OCI-LY3 (cell line): ENCODE measurements around the gene HARS2.
A peak's percentile ranks its signal among the peaks of the same experiment; 100 is the strongest.
"Not testable (repeated sequence)": the region's sequence is repeated elsewhere in the genome, so short reads cannot be mapped to it uniquely, and the experiment has no call there.

Source experiments
- H2AFZ ChIP-seq: fragments of 200-600, 300-600 bp; shearing (Covaris generic); 2 replicates; pipeline ENCODE4 v1.6.0; 2014; ENCODE audit warnings: antibody characterized with exemption, low read depth, low read length
- H3K27ac ChIP-seq: fragments of 200-600, 300-600 bp; sonication (generic); 2 replicates; pipeline ENCODE4 v1.5.1; 2014; ENCODE audit warnings: mild to moderate bottlenecking, low read length, moderate library complexity, mixed read lengths
- H3K27me3 ChIP-seq: fragments of 200-600, 300-600 bp; sonication (generic); 2 replicates; pipeline ENCODE4 v1.6.1; 2014; ENCODE audit warnings: low read depth, low read length, mixed read lengths
- H3K36me3 ChIP-seq: fragments of 200-600, 300-600 bp; sonication (generic); replicated peaks from 2 replicates; pipeline ENCODE3; 2014; ENCODE audit warnings: low read depth, low read length, mixed read lengths
- H3K4me1 ChIP-seq: fragments of 300-600, 200-600 bp; sonication (generic); 2 replicates; pipeline ENCODE4 v1.6.1; 2014; ENCODE audit warnings: low read length, mixed read lengths
- H3K4me2 ChIP-seq: fragments of 200-600, 300-600 bp; sonication (generic); 2 replicates; pipeline ENCODE4 v1.6.1; 2014; ENCODE audit warnings: low read length, mixed read lengths
- H3K4me3 ChIP-seq: fragments of 300-600, 200-600 bp; sonication (generic); 2 replicates; pipeline ENCODE4 v1.5.1; 2014; ENCODE audit warnings: antibody characterized with exemption, mild to moderate bottlenecking, low read length, moderate library complexity
- H3K79me2 ChIP-seq: fragments of 300-600, 200-600 bp; shearing (Covaris generic); 2 replicates; pipeline ENCODE4 v1.6.1; 2014; ENCODE audit warnings: mild to moderate bottlenecking, low read length, mixed read lengths
- H3K9ac ChIP-seq: fragments of 300-600, 200-600 bp; shearing (Covaris generic); 2 replicates; pipeline ENCODE4 v1.6.0; 2014; ENCODE audit warnings: mild to moderate bottlenecking, low read length, moderate library complexity
- H3K9me3 ChIP-seq: fragments of 200-600, 300-600 bp; shearing (Covaris generic); 2 replicates; pipeline ENCODE4 v1.6.1; 2014; ENCODE audit warnings: low read length, mixed read lengths; ENCODE audit not compliant: insufficient read depth
- H4K20me1 ChIP-seq: fragments of 200-600, 300-600 bp; sonication (generic); 2 replicates; pipeline ENCODE4 v1.6.1; 2016; ENCODE audit warnings: low read length, mixed read lengths; ENCODE audit not compliant: insufficient read depth
- EZH2phosphoT487 ChIP-seq: fragments of 200-600 bp; shearing (Covaris generic); IDR thresholded peaks from 2 replicates; pipeline ENCODE4 v1.6.1; 2018; ENCODE audit warnings: antibody characterized with exemption, mixed run types, low read depth
- TF ChIP-seq, protein P1 (sequence below): fragments of 200-600, 300-600 bp; sonication (generic); IDR thresholded peaks from 2 replicates; pipeline ENCODE4 v1.5.1; 2014; ENCODE audit warnings: antibody characterized with exemption, low read length, low read depth

HARS2 gene

DNA sequence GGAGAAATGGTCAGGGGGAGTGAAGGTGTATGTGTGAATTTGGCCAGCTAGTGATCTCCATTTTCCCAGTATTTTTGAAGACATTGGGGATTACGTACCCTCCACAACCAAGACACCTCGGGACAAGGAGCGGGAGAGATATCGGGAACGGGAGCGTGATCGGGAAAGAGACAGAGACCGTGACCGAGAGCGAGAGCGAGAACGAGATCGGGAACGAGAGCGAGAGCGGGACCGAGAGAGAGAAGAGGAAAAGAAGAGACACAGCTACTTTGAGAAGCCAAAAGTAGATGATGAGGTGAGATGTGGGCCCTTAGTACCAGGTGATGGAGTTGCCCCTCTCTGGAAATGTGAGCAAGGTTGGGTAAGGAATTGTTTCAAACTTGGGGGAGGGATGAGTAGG lies 32.4 kb upstream of the HARS2 start:
- H3K9me3 ChIP-seq = no peaks in the 10 kb centered on the region
- no peak overlapping the region for H3K4me3 ChIP-seq
- TF ChIP-seq, protein P1, sequence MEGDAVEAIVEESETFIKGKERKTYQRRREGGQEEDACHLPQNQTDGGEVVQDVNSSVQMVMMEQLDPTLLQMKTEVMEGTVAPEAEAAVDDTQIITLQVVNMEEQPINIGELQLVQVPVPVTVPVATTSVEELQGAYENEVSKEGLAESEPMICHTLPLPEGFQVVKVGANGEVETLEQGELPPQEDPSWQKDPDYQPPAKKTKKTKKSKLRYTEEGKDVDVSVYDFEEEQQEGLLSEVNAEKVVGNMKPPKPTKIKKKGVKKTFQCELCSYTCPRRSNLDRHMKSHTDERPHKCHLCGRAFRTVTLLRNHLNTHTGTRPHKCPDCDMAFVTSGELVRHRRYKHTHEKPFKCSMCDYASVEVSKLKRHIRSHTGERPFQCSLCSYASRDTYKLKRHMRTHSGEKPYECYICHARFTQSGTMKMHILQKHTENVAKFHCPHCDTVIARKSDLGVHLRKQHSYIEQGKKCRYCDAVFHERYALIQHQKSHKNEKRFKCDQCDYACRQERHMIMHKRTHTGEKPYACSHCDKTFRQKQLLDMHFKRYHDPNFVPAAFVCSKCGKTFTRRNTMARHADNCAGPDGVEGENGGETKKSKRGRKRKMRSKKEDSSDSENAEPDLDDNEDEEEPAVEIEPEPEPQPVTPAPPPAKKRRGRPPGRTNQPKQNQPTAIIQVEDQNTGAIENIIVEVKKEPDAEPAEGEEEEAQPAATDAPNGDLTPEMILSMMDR = no peak
- no peak for TF ChIP-seq EZH2phosphoT487
- H3K4me1 ChIP-seq = no peaks in the 10 kb centered on the region
- no peak overlapping the region for H3K9ac ChIP-seq
- H3K27me3 ChIP-seq = no peaks in the 10 kb centered on the region
- peaks cover 8% of the 10 kb centered on the region for H3K36me3 ChIP-seq
- no peak overlapping the region for H2AFZ ChIP-seq
- no peaks in the 10 kb centered on the region for H4K20me1 ChIP-seq
- no peak overlapping the region for H3K4me2 ChIP-seq
- H3K79me2 ChIP-seq = no peaks in the 10 kb centered on the region
- no peak overlapping the region for H3K27ac ChIP-seq

DNA sequence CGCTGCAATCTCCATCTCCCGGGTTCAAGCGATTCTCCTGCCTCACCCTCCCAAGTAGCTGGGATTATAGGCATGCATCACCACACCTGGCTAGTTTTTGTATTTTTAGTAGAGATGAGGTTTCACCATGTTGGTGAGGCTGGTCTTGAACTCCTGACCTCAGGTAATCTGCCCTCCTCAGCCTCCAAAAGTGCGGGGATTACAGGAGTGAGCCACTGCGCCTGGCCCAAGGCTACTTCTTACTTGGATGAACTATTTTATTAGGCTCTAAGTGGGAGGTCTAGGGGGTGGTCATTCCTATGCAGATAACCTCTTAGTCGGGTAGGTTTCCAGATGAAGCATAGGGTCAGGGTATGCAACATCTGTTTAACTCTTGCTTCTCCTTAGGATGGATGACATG lies 30.9 kb upstream of the HARS2 start:
- not testable (repeated sequence) for H3K4me2 ChIP-seq, H3K9ac ChIP-seq, H3K4me3 ChIP-seq, H3K36me3 ChIP-seq, H3K4me1 ChIP-seq, H3K27ac ChIP-seq, H2AFZ ChIP-seq, H3K27me3 ChIP-seq, H4K20me1 ChIP-seq, H3K9me3 ChIP-seq, H3K79me2 ChIP-seq

DNA sequence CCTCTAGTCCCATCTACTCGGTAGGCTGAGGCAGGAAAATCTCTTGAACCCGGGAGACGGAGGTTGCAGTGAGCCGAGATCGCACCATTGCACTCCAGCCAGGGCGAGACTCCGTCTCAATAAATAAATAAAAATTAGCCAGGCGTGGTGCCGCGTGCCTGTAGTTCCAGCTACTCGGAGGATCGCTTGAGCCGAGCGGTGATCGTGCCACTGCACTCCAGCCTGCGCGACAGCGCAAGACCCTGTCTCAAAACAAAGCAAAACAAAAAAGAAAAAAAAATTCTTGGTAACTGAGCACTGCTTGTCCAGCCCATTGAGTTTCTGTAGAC lies 27.3 kb upstream of the HARS2 start:
- Histone ChIP-seq H3K36me3 (peaks cover 9% of the 10 kb centered on the region), H3K4me1 (peaks cover 4% of the 10 kb centered on the region; the same call in 1 of the 2 replicates), H3K79me2 (peaks cover 21% of the 10 kb centered on the region), H3K9me3 (no peaks in the 10 kb centered on the region), H3K27ac (no peak overlapping the region), H3K27me3 (no peaks in the 10 kb centered on the region), H3K4me3 (peak overlapping the region; percentile 98), H3K4me2 (peak overlapping the region; percentile 76), H3K9ac (peak overlapping the region; percentile 90; the same call in 1 of the 2 replicates), H4K20me1 (no peaks in the 10 kb centered on the region), H2AFZ (peak overlapping the region; percentile 88; the same call in 1 of the 2 replicates)
- TF ChIP-seq, protein P1 = no peak
- TF ChIP-seq EZH2phosphoT487 = no peak

DNA sequence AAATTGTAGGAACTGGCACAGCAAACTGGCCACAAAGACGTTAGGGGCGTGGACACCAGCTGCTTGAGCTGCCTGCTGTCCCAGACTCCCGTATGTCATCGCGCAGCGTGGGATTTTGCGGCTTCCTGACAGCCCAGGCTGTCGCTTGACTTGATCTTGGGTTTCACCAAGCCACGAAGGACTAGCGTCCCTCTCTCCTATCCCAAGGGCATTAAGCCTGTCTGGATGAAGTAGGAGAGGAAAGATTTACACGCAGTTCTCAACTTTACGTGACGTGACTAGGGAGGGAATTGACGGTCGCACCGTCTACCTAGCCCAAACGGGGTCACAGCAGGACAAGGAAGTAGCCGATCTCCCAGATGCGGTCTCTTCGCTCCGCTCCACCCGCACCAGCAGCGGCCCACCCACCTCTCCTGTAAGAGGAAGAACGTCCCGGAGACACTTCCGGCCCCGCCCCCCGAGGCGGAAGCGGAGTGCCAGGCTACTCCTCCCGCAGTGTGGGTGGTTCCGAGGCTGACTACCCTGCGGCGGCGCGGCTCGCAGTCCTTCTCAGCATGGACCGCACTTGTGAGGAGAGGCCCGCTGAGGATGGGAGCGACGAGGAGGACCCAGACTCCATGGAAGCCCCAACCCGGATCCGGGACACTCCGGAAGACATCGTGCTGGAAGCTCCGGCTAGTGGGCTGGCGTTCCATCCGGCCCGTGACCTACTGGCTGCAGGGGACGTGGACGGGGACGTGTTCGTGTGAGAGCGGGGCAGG lies 26.7 kb upstream of the HARS2 start, which contains the start of gene WDR55:
Gene WDR55, plus strand, starts transcription at position 546 of the 761 bp plus-strand sequence. Its CDS starts 9 bp downstream, at position 555.
- Histone ChIP-seq H3K27me3 (no peaks in the 10 kb centered on the region), H3K9me3 (no peaks in the 10 kb centered on the region), H3K4me3 (peak within 1 kb of the TSS; percentile 98), H4K20me1 (no peaks in the 10 kb centered on the region), H3K36me3 (peaks cover 9% of the 10 kb centered on the region), H3K4me1 (peaks cover 4% of the 10 kb centered on the region; the same call in 1 of the 2 replicates), H3K27ac (peak within 1 kb of the TSS; percentile 37), H3K4me2 (peak within 1 kb of the TSS; percentile 76), H3K79me2 (peaks cover 21% of the 10 kb centered on the region), H2AFZ (peak within 1 kb of the TSS; percentile 88), H3K9ac (peak within 1 kb of the TSS; percentile 90)
- TF ChIP-seq, protein P1 = no peak
- TF ChIP-seq EZH2phosphoT487 = no peak

DNA sequence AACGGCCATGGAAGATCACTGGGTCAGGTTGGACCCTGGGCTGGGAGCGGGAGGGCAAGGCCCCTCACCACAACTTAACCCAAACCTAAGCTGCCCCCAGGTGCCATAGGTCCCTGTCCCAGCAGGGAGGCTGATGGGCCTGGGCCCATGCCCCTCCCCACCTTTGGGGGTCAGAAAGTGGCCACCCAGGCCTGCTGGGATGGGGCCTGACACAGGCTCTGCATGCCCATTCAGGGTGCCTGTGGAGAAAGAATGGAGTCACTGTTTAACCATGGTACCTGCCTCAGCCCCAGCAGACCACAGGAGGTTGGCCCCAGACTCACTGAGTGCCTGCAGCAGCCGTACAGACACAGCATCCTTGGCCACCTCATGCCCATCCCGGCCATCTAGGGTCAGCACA lies 20.2 kb upstream of the HARS2 start:
- not testable (repeated sequence) for H4K20me1 ChIP-seq, H3K4me3 ChIP-seq, H3K9ac ChIP-seq, H3K79me2 ChIP-seq, H3K27ac ChIP-seq, H3K4me2 ChIP-seq, H3K27me3 ChIP-seq, H3K36me3 ChIP-seq, H3K9me3 ChIP-seq, H2AFZ ChIP-seq, H3K4me1 ChIP-seq
